Activated T-cell treated with anti-CD3 and anti-CD28 coated beads for 24 hours (primary cell): Measurements from ENCODE around the gene AFAP1.

Source experiments
- DNase-seq: peaks from one replicate; pipeline ENCODE4 v3.0.0-alpha.2; 2020; ENCODE audit warnings: low read depth

Gene AFAP1

DNA sequence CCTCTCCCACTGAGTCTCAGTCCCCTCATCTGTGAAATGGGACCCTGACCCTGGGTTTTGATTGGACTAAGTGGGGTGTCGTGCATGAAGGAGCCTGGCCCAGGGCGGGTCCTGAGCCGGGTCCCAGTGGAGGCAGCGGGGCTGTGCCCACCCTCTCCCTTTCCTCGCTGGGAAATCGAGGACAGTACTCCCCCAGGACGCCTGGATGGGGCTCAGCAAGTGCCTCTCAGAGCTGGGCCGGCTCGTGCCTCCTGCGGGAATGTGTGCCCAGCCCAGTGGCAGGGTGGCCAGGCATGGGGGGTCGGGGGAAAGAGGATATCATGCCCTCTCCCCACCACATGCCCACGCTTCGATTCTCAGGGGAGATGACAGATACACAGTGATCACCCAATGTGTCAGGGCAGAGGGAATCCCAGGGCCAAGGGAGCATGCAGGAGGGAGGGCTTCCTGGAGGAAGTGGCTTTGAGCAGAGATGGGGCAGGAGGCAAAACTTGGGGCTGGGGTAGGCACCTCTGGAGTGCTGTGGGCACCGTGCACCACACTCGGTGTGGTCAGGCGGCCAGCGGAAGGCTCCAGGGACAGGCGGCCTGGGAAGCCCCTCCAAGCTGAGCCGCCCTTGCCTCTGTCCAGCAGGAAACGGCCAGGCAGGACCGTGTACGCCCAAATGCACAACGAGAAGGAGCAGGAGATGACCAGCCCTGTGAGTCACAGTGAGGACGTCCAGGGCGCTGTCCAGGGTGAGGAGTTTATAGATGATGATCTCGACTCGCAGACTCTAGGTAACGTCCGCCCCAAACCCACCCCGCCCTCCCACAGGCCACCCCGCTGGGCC lies 203.0 kb downstream of the AFAP1 start:
- no peak for DNase-seq

- no peak for DNase-seq
Observed at GRCh38 chr4:7735961-7736360, 203.7 kb downstream of the AFAP1 start.

DNA sequence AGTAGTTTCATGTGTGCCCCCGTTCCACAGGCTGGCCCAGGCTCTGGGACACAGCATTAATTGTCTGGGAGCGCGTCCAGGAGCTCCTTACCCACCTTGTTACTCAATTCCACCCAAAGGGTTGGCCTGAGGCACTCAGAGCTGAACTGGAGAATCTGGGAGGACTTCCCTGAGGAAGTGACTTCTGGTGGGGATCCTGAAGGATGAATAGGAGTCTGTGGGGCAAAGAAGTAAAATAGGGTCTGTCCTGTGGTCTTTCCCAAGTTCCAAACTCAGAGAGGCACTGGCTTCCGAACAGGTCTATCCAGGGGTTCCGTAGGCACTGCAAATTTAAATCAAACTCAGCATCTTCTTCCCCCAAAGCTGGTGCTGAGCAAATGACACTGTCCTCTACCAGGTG lies 204.3 kb downstream of the AFAP1 start:
- DNase-seq = no peak

- DNase-seq = no peak
Observed at GRCh38 chr4:7734651-7735260, 204.9 kb downstream of the AFAP1 start.

DNA sequence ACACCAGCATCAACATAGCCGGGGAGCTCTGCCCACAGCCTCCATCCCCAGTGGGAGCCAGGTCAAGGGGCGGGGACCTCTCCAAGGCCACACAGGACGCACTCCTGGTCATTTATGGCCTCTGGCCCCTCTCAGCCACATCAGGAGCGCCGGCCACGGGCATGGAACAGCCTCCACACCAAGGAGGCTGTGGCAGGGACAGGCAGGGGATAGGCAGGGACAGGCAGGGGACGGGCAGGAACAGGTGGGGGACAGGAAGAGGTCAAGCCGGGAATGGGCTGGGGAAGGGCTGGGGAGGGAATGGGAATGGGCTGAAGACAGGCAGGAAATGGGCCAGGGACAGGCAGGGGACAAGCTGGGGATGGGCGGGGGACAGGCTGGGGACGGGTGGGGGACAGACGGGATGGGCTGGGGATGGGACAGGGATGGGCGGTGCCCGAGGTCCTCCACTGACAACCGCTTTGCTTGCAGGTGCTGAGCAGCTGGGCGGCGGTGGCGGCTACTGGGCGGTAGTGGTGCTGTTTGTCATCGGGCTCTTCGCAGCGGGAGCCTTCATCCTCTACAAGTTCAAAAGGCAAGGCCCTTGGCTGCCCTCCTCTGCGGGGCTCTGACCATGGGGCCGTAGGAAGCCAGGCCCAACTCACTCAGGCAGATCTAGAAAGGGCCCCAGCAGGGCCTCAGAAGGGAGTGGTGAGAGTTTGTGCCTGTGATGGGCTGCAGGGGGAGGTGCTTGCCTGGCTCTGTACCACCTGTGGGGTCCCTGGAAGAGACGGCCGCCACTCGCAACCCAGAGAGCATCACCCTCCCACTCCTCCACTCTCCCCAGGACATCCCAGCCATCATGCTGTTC lies 205.6 kb downstream of the AFAP1 start:
- no peak for DNase-seq

DNA sequence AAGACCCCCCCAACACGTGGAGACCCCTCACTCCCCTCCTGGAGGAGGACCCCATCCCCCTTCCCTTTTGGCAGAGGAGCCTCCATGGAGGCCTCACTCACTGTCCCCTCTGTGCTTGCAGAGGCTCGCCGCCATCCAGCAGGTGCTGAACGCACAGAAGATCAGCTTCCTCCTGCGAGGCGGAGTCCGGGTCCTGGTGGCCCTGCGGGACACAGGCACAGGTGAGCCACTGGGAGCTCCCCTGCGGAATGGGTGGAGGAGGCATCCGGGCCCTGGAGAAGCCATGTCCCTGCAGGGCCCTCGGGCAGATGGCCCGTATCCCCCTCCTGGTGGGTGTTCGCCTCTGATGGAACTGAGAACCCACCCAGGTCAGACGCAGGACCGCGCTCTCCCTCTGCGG lies 206.5 kb downstream of the AFAP1 start:
- DNase-seq = no peak

GRCh38 chr4:7732263-7732662 lies 207.4 kb downstream of the AFAP1 start:
- no peak for DNase-seq

- DNase-seq = no peak
Observed at GRCh38 chr4:7731437-7731836, 208.2 kb downstream of the AFAP1 start.

GRCh38 chr4:7727749-7728148 lies 211.9 kb downstream of the AFAP1 start:
- DNase-seq = no peak

DNA sequence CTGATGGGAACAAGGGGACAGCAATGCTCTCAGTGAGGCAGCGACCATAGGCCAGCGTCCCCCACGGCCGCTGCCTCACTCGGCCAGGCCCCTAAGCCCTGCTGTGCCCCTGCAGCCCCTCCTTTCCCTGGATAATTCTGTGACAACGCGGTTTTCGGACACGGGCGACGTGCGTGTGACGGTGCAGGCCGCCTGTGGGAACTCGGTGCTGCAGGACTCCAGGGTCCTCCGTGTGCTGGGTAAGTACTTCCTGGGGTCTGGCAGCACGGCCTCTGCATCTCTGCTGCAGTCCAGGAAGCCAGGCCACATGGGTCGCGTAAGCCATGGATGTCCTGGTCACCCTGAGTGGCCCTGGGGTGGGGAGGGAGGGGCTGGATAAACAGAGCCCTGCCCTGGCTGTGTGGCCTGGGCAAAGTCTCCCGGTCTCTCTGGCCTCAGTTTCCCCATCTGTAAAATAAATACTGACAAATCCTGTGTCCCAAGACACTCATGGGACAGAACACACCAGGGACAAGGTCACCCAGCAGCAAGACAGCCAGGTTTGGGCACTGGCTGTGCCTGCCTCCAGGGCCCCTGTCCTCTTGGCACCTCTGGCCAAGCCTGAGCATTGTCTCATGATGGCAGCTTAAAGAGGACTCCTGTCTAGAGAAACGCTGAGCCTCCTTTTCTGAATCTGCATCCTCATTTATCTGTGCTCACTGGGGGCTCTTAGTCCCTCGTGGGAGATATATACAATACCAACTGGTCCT lies 212.8 kb downstream of the AFAP1 start:
- no peak for DNase-seq

GRCh38 chr4:7725951-7726350 lies 213.7 kb downstream of the AFAP1 start:
- no peak for DNase-seq

- no peak for DNase-seq
Observed at GRCh38 chr4:7723625-7724024, 216.0 kb downstream of the AFAP1 start.

GRCh38 chr4:7722766-7723387 lies 216.8 kb downstream of the AFAP1 start:
- DNase-seq = no peak

GRCh38 chr4:7721984-7722551 lies 217.6 kb downstream of the AFAP1 start:
- no peak for DNase-seq

GRCh38 chr4:7719354-7720174 lies 220.1 kb downstream of the AFAP1 start:
- DNase-seq = peak; percentile 54

- DNase-seq = no peak
Observed at GRCh38 chr4:7717946-7718490, 221.6 kb downstream of the AFAP1 start.

DNA sequence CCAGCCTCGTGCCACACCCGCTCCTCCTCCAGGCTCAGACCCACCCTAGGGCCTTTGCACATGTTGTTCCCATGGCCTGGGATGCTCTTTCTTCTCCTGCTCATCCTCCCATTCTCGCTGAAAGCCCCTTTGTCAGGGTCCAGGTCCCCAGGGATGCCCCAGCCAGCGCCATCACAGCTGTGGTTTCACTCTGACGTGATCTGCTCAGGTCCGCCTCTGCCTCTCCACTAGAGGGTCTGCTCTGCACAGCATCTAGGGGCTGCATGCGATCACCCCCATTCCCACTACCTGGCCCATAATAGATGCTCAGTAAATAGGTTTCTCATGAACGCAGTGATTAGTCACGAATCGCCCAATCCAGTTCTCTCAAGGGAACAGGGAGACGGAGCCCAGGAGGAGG lies 222.5 kb downstream of the AFAP1 start:
- no peak for DNase-seq

DNA sequence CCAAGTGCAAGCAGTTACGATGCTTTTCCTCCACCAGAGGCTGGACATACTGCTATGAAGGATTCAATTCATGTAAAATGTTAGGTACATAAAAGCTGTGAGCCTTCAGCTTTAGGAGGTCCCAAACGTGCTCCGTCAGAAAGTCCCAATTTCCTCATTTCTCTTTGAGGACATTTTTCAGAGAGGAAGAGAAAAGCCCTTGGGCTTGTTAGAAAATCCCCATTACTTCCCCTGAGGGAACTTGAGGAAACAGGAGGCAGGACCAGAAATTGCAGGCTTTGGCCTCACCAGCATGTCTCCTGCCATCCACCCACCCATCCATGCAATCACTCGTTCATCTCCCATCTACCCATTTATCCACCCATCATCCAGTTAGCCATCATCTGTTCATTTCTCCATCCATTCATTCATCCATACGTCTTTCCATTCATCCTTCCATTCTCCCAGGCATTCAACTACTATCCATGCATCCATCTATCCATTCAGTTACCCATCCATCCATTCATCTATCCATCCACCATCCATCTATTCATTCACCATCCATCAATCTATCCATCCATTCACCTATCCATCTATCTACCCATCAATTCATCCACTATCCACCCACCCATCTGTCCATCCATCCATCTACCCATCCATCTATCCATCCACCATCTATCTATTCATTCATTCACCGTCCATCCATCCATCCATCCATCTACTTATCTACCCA lies 223.5 kb downstream of the AFAP1 start:
- no peak for DNase-seq

GRCh38 chr4:7715271-7716009 lies 224.2 kb downstream of the AFAP1 start:
- DNase-seq = no peak
